Panc1 (cell line): Measurements from ENCODE around the gene ALX4. TPM values are rescaled to one million over a fixed set of nuclear protein-coding genes. Genes with fewer than 3 reads are reported as not detected.

Source experiments
- ATAC-seq: fragments of 200-7000 bp; cut with Tn5 transposase; 2 replicates; pipeline ENCODE4 v1.9.1; 2020; ENCODE audit warnings: mild to moderate bottlenecking, moderate library complexity
- BruUV-seq: library from RNA; stranded (reverse); fragments of 400-500 nt; replicated peaks from 2 replicates; lab custom pipeline; 2021; lab: Mats Ljungman, UMichigan
- CTCF ChIA-PET: fragments of 300-600 bp; sonication (Branson Sonifier 250); formaldehyde crosslinking; loops from one replicate; lab custom pipeline; 2022; ENCODE audit warnings: antibody characterized with exemption; lab: Charles Lee
- POLR2A ChIA-PET: fragments of 300-600 bp; sonication (Branson Sonifier 250); formaldehyde crosslinking; loops from one replicate; lab custom pipeline; 2022; ENCODE audit warnings: antibody characterized with exemption; lab: Charles Lee
- DNase-seq: peaks from one replicate; pipeline ENCODE4 v3.0.0-alpha.2; 2010; ENCODE audit warnings: low read depth, low spot score
- H3K27ac ChIP-seq: 2 replicates; pipeline ENCODE4 v1.5.1; 2011; ENCODE audit warnings: mild to moderate bottlenecking, low read length, inconsistent platforms
- H3K27me3 ChIP-seq: fragments of 200-500 bp; sonication (Bioruptor generic); 2 replicates; pipeline ENCODE4 v1.6.0; 2014; ENCODE audit warnings: low read length, inconsistent platforms; ENCODE audit not compliant: control insufficient read depth, insufficient read depth
- H3K36me3 ChIP-seq: fragments of 200-500 bp; sonication (Bioruptor generic); 2 replicates; pipeline ENCODE4 v1.5.1; 2014; ENCODE audit warnings: inconsistent platforms, mild to moderate bottlenecking, low read length, moderate library complexity; ENCODE audit not compliant: control insufficient read depth, insufficient read depth
- H3K4me1 ChIP-seq: 2 replicates; pipeline ENCODE4 v1.5.1; 2011; ENCODE audit warnings: inconsistent platforms, mild to moderate bottlenecking, low read length, moderate library complexity; ENCODE audit not compliant: control insufficient read depth, insufficient read depth
- H3K4me3 ChIP-seq, 2 experiments: 2 replicates each; pipeline ENCODE4 v1.5.1; 2011 to 2012; ENCODE audit warnings: low read depth in 2 of 2, low read length in 2 of 2, mild to moderate bottlenecking in 2 of 2, inconsistent platforms in 1 of 2, moderate library complexity in 1 of 2
- H3K9me3 ChIP-seq: fragments of 200-500 bp; sonication (Bioruptor generic); 2 replicates; pipeline ENCODE4 v1.5.1; 2014; ENCODE audit warnings: low read depth, mild to moderate bottlenecking, inconsistent platforms, low read length, moderate library complexity; ENCODE audit not compliant: control insufficient read depth, insufficient read depth
- CTCF ChIP-seq: fragments of 450-650 bp; IDR thresholded peaks from 2 replicates; pipeline ENCODE4 v1.5.1; 2017; ENCODE audit warnings: mild to moderate bottlenecking
- POLR2AphosphoS5 ChIP-seq: IDR thresholded peaks from 2 replicates; pipeline ENCODE4 v1.6.1; 2012; ENCODE audit warnings: mild to moderate bottlenecking, low read depth, low read length, moderate library complexity
- SIN3A ChIP-seq: IDR thresholded peaks from 2 replicates; pipeline ENCODE4 v1.6.1; 2012; ENCODE audit warnings: low read depth, mild to moderate bottlenecking, low read length, moderate library complexity, borderline replicate concordance; ENCODE audit not compliant: insufficient read depth
- TCF7L2 ChIP-seq: IDR thresholded peaks from 2 replicates; pipeline ENCODE4 v1.6.1; 2011; ENCODE audit warnings: mild to moderate bottlenecking, low read depth, low read length, inconsistent platforms
- in situ Hi-C: cut with HindIII; loops from 2 replicates; pipeline ENCODE4 v1.10.0; 2016; ENCODE audit warnings: low sequenced_read_pairs, low pct_unique_long_range_greater_than_20kb
- intact Hi-C: fragments of 100-400 bp; cut with micrococcal nuclease; formaldehyde crosslinking; loops from one replicate; pipeline ENCODE4 v1.10.0; 2022; ENCODE audit not compliant: unreplicated experiment
- total RNA-seq: library from RNA; stranded (reverse); gene quantifications from one replicate; pipeline ENCODE4 v1.2.1, GENCODE V29; 2021; ENCODE audit not compliant: unreplicated experiment
- TF ChIP-seq, protein P1 (sequence below), 2 experiments: IDR thresholded peaks; 2 replicates each; pipeline ENCODE4 v1.6.1; 2011 to 2012; ENCODE audit warnings: low read depth in 2 of 2, control low read depth in 1 of 2, low read length in 1 of 2, mild to moderate bottlenecking in 1 of 2, moderate library complexity in 1 of 2; ENCODE audit not compliant: insufficient read depth in 1 of 2

ALX4 gene
- total RNA-seq, 1 experiment from 2014 or later: 1.0 TPM

GRCh38 chr11:44280257-44280656 lies 29.7 kb downstream of the ALX4 start:
- ChIA-PET CTCF (no interaction called here), POLR2A (interaction anchor here (0.6 kb wide), 1 partner anchor 264 kb away, joined by 4 read pairs; no protein-coding TSS in a partner anchor)
- no peaks in the 10 kb centered on the region for H3K9me3 ChIP-seq
- H3K36me3 ChIP-seq: no peaks in the 10 kb centered on the region
- H3K4me3 ChIP-seq: no peak overlapping the region
- H3K27ac ChIP-seq: no peak overlapping the region
- TF ChIP-seq, protein P1, sequence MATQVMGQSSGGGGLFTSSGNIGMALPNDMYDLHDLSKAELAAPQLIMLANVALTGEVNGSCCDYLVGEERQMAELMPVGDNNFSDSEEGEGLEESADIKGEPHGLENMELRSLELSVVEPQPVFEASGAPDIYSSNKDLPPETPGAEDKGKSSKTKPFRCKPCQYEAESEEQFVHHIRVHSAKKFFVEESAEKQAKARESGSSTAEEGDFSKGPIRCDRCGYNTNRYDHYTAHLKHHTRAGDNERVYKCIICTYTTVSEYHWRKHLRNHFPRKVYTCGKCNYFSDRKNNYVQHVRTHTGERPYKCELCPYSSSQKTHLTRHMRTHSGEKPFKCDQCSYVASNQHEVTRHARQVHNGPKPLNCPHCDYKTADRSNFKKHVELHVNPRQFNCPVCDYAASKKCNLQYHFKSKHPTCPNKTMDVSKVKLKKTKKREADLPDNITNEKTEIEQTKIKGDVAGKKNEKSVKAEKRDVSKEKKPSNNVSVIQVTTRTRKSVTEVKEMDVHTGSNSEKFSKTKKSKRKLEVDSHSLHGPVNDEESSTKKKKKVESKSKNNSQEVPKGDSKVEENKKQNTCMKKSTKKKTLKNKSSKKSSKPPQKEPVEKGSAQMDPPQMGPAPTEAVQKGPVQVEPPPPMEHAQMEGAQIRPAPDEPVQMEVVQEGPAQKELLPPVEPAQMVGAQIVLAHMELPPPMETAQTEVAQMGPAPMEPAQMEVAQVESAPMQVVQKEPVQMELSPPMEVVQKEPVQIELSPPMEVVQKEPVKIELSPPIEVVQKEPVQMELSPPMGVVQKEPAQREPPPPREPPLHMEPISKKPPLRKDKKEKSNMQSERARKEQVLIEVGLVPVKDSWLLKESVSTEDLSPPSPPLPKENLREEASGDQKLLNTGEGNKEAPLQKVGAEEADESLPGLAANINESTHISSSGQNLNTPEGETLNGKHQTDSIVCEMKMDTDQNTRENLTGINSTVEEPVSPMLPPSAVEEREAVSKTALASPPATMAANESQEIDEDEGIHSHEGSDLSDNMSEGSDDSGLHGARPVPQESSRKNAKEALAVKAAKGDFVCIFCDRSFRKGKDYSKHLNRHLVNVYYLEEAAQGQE (IDR thresholded peaks at IDR 0.05; ENCODE audit: insufficient read depth in 1 of 2, low read depth in 2 of 2, low read length in 1 of 2): no peak
- TF ChIP-seq POLR2AphosphoS5: no peak
- TF ChIP-seq SIN3A: no peak
- no peak for TF ChIP-seq TCF7L2
- no peak for DNase-seq
- in situ Hi-C loops (no loop called here), intact Hi-C loops (loop anchor here (10.0 kb wide), 1 partner anchor 145 kb away; no protein-coding TSS in a partner anchor)
- H3K27me3 ChIP-seq: no peaks in the 10 kb centered on the region
- H3K4me1 ChIP-seq: no peaks in the 10 kb centered on the region
- no peak for ATAC-seq
- BruUV-seq: no TSS peak

GRCh38 chr11:44279483-44279882 lies 30.5 kb downstream of the ALX4 start:
- no peak for TF ChIP-seq SIN3A
- no peak overlapping the region for H3K27ac ChIP-seq
- ChIA-PET CTCF (no interaction called here), POLR2A (interaction anchor here (0.6 kb wide), 1 partner anchor 264 kb away, joined by 4 read pairs; no protein-coding TSS in a partner anchor)
- BruUV-seq: no TSS peak
- no peak overlapping the region for H3K4me3 ChIP-seq
- no peaks in the 10 kb centered on the region for H3K36me3 ChIP-seq
- in situ Hi-C loops: no loop called here
- ATAC-seq (no peak), DNase-seq (no peak)
- intact Hi-C loops: no loop called here
- H3K9me3 ChIP-seq: no peaks in the 10 kb centered on the region
- no peaks in the 10 kb centered on the region for H3K27me3 ChIP-seq
- no peaks in the 10 kb centered on the region for H3K4me1 ChIP-seq

DNA sequence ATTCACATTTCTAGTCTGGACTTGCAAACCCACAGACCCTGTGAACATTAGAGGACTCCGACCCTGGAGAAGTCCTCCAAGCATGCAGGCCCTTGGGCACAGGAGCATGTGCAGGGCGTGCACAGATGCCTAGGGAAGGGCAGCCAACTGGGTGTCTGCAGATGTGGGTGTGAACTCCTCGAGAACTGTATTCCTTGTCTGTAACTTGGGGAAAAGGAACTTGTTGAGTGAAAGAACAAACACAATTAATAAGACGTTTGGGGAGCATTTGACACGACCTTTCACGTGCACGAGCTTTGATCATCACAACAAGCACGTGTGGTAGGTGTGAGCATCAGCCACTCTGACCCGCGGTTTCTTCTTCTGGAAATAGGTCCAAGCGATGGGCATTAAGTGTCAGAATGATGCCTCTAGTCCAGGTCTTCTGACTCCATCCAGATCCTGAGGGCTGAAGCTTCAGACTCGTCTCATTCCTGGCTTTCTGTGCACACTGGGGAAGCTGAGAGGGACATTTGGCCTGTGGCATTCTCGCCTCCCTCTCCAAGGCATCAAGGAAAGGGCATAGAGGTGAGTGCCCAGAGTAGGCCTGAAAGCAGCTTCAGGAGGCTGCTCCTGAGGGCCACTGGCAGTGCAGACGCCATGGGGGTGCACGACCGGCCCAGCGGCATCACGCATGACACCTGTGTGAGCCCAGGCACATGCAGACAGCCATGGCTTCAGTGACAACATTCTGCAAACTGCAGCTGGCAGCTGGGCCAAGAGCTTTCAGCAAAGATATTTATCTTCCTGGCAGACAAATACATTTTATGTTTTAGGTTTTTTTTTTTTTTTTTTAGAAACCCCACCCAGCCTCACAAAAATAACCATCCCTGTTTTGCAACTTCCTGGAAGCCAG lies 32.5 kb downstream of the ALX4 start:
- 0 out of 2 replicates have a peak, but pooled peaks have one; percentile 39 for ATAC-seq
- no peaks in the 10 kb centered on the region for H3K27me3 ChIP-seq
- no peaks in the 10 kb centered on the region for H3K36me3 ChIP-seq
- H3K4me3 ChIP-seq: no peak overlapping the region
- DNase-seq: no peak
- CTCF ChIA-PET: no interaction called here
- BruUV-seq: no TSS peak
- no peaks in the 10 kb centered on the region for H3K9me3 ChIP-seq
- H3K4me1 ChIP-seq: no peaks in the 10 kb centered on the region
- intact Hi-C loops: no loop called here
- TF ChIP-seq SIN3A (no peak), CTCF (no peak), TCF7L2 (no peak), POLR2AphosphoS5 (no peak)
- TF ChIP-seq, protein P1 (IDR thresholded peaks at IDR 0.05; ENCODE audit: insufficient read depth in 1 of 2, low read depth in 2 of 2, low read length in 1 of 2): no peak
- in situ Hi-C loops: no loop called here
- no peak overlapping the region for H3K27ac ChIP-seq
- POLR2A ChIA-PET: interaction anchor here (0.6 kb wide), 1 partner anchor 93 kb away, joined by 11 read pairs; no protein-coding TSS in a partner anchor
